ENCODE data around the gene FGF12.
"Not testable (repeated sequence)": the region's sequence is repeated elsewhere in the genome, so short reads cannot be mapped to it uniquely, and the experiment has no call there.

Gene FGF12

DNA sequence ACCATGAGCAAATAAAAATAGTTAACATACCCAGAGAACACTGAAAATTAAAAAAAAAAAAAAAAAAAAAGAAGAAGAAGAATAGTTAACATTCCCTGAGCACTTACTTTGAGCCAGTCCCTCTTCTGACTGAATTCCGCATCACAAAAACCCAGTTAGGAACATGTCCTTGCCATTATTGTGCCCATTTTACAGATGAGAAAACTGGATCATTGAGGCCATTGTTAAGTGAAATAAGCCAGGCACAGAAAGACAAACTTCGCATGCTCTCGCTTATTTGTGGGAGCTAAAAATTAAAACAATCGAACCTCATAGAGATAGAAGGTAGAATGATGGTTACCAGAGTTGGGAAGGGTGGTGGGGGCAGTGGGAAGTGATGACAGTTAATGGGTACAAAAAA lies 119.5 kb downstream of the FGF12 start:
- no peak for DNase-seq (ENCODE audit: low spot score)
- no peak overlapping the region for H3K4me3 ChIP-seq
- no peak overlapping the region for H3K27ac ChIP-seq
- TF ChIP-seq, protein P1, sequence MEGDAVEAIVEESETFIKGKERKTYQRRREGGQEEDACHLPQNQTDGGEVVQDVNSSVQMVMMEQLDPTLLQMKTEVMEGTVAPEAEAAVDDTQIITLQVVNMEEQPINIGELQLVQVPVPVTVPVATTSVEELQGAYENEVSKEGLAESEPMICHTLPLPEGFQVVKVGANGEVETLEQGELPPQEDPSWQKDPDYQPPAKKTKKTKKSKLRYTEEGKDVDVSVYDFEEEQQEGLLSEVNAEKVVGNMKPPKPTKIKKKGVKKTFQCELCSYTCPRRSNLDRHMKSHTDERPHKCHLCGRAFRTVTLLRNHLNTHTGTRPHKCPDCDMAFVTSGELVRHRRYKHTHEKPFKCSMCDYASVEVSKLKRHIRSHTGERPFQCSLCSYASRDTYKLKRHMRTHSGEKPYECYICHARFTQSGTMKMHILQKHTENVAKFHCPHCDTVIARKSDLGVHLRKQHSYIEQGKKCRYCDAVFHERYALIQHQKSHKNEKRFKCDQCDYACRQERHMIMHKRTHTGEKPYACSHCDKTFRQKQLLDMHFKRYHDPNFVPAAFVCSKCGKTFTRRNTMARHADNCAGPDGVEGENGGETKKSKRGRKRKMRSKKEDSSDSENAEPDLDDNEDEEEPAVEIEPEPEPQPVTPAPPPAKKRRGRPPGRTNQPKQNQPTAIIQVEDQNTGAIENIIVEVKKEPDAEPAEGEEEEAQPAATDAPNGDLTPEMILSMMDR (IDR thresholded peaks at IDR 0.05) = no peak

GRCh38 chr3:192597913-192598312 lies 129.4 kb downstream of the FGF12 start:
- Histone ChIP-seq H3K4me3 (no peak overlapping the region), H3K27ac (no peak overlapping the region)
- no peak for DNase-seq (ENCODE audit: low spot score)

GRCh38 chr3:192597506-192597905 lies 129.8 kb downstream of the FGF12 start:
- Histone ChIP-seq H3K4me3 (no peak overlapping the region), H3K27ac (no peak overlapping the region)
- TF ChIP-seq, protein P1 (IDR thresholded peaks at IDR 0.05) = no peak
- DNase-seq (ENCODE audit: low spot score) = no peak

More at GRCh38 chr3:192597913-192598312, 129.4 kb downstream of the FGF12 start:
- TF ChIP-seq, protein P1 (IDR thresholded peaks at IDR 0.05) = no peak

GRCh38 chr3:192578729-192579128 lies 148.6 kb downstream of the FGF12 start:
- TF ChIP-seq, protein P1 (IDR thresholded peaks at IDR 0.05) = no peak
- Histone ChIP-seq H3K27ac (no peak overlapping the region), H3K4me3 (no peak overlapping the region)
- no peak for DNase-seq (ENCODE audit: low spot score)

DNA sequence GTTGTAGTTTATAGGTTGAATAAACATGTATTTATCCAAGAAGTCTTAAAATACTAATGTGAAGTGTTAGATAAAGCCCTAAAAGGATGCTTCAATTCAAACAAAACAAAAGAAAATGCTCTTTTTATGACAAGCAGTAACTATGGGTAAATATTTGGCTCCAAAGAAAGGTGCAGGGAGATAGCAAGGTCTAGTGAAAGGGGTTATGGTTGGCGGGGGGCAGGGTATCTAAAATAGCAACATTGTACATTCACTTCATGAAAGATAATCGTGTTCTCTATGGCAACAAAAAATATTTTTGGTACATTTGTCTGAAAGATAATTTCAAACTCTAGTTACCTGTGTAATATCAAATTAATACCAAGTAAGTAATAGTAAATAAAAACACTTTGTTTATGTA lies 149.5 kb downstream of the FGF12 start:
- DNase-seq (ENCODE audit: low spot score) = no peak
- no peak overlapping the region for H3K27ac ChIP-seq
- TF ChIP-seq, protein P1 (IDR thresholded peaks at IDR 0.05) = no peak
- H3K4me3 ChIP-seq = no peak overlapping the region

- Histone ChIP-seq H3K27ac (no peak overlapping the region), H3K4me3 (no peak overlapping the region)
- TF ChIP-seq, protein P1 (IDR thresholded peaks at IDR 0.05) = no peak
- DNase-seq (ENCODE audit: low spot score) = no peak
Observed at GRCh38 chr3:192577271-192577670, 150.1 kb downstream of the FGF12 start.

DNA sequence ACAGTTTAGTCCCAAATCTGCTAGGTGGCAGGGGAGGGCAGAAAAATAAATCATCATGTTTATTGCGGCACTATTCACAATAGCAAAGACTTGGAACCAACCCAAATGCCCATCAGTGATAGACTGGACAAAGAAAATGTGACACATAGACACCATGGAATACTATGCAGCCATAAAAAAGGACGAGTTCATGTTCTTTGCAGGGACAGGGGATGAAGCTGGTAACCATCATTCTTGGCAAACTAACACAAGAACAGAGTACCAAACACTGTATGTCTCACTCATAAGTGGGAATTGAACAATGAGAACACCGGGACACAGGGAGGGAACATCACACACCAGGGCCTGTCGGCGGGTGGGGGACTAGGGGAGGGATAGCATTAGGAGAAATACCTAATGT lies 150.6 kb downstream of the FGF12 start:
- not testable (repeated sequence) for H3K27ac ChIP-seq; DNase-seq (ENCODE audit: low spot score); H3K4me3 ChIP-seq
